Left colon (tissue), 2 donors: ENCODE data around the gene USP34. TPM values are rescaled to one million over a fixed set of nuclear protein-coding genes. Genes with fewer than 3 reads are reported as not detected.
"Not testable (repeated sequence)": the region's sequence is repeated elsewhere in the genome, so short reads cannot be mapped to it uniquely, and the experiment has no call there.

ENCODE experiments used
- ATAC-seq: fragments of 200-7000 bp; cut with Tn5 transposase; one replicate; pipeline ENCODE4 v1.9.1; 2020; ENCODE audit warnings: mild to moderate bottlenecking, moderate library complexity
- DNase-seq, 2 donors: peaks; one replicate each; pipeline ENCODE4 v3.0.0-alpha.2; 2020
- intact Hi-C, 2 donors: fragments of 100-400 bp; cut with DNase I in 1 of 2; cut with micrococcal nuclease in 1 of 2; formaldehyde crosslinking; loops; one replicate each; pipeline versions ENCODE4 v1.11.2 to v1.14.0; 2022; cut with DNase I, micrococcal nuclease
- total RNA-seq, 2 donors: library from RNA; stranded (reverse); fragmentation: NEBNext Ultra II Directional; extraction: Animal tissue kit (Norgen Biotek cat#: 25700); gene quantifications; one replicate each; pipeline ENCODE4 v1.2.1, GENCODE V29; 2021
- donor health status: DM: no; HTN: no; CAD: no.
- donor health status: DM: yes; HTN: yes; CAD: no.

USP34 gene
- total RNA-seq, 2 donors from 2014 or later: 81.3 to 89.0 TPM

GRCh38 chr2:61463769-61464475 is 7.0 kb downstream of the USP34 start:
- intact Hi-C loops: no loop called here
- ATAC-seq (no peak), DNase-seq (no peak)

- intact Hi-C loops: no loop called here
- DNase-seq (no peak), ATAC-seq (no peak)
Measured at GRCh38 chr2:61461404-61461803, 9.5 kb downstream of the USP34 start.

DNA sequence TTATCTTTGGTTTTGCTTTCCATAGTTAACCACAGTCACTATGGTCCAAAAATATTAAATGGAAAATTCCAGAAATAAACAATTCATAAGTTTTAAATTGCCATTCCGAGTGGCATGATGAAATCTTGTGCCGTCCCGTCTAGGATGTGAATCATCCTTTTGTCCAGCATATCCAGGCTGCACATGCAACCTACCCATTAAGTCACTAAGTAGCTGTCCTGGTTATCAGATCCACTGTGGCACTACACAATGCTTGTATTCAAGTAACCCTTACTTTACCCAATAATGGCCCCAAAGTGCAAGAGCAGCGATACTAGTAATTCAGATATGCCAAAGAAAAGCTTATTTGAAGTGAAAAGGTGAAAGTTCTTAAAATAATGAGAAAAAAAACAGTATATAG is 10.7 kb downstream of the USP34 start:
- no peak for ATAC-seq
- intact Hi-C loops: no loop called here

DNA sequence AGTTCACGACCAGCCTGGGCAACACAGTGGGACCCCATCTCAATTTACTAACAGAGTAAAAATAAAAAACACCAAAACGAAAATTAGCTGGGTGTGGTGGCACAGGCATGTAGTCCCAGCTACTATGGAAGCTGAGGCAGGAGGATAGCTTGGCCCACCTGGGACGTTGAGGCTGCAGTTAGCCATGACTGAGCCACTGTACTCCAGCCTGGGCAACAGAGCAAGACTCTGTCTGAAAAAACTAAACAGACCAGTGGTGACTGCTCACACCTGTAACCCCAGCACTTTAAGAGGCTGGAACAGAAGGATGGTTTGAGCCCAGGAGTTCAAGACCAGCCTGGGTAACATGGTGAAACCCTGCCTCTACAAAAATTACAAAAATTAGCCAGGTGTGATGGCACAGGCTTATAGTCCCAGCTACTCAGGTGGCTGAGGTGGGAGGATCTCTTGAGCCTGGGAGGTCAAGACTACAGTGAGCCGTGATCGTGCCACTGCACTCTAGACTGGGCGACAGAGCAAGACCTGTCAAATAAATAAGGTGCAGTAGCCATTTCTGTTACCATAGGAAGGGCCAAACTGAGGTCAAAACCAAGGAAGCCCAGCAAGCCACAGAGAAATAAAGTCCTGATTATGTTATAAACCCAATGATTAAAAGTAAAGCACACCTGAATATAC is 14.0 kb downstream of the USP34 start:
- intact Hi-C loops: no loop called here
- DNase-seq: no peak
- no peak for ATAC-seq

More for the DNA sequence above, 10.7 kb downstream of the USP34 start:
- no peak for DNase-seq

DNA sequence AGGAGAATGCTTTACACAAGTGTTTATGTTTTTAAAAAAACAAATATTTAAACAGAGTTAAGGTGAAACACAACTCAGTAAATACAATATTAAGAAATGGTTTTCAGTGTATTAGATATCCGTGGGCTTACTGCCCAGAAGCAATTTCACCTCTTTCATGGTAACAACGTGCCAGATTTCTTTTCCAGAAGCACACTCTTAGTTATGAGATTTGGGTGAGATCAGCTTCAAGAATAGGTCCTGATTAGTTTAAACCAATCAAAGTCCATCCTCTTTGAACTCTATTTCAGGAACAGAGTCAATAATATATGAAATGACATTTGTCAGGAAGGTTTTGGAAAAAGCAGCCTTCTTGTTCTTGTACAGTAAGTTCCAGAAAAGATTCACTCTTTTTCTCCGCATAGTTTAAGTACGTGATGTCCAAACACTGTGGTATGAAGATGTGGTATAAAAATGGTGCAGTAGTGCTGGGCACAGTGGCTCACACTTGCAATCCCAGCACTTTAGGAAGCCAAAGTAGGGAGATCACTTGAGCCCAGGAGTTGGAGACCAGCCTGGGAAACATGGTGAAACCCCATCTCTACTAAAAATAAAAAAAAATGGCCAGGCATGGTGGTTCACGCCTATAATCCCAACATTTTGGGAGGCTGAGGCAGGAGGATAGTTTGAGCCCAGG is 14.7 kb downstream of the USP34 start:
- intact Hi-C loops: no loop called here
- no peak for DNase-seq
- peak; percentile 45 for ATAC-seq

- intact Hi-C loops, ATAC-seq, DNase-seq: not testable (repeated sequence)
Measured at GRCh38 chr2:61454972-61455371, 15.9 kb downstream of the USP34 start.

- intact Hi-C loops: no loop called here
- DNase-seq (no peak), ATAC-seq (no peak)
Measured at GRCh38 chr2:61454383-61454782, 16.5 kb downstream of the USP34 start.

GRCh38 chr2:61452392-61452791 is 18.5 kb downstream of the USP34 start:
- no peak for DNase-seq
- intact Hi-C loops: no loop called here
- ATAC-seq: no peak

- intact Hi-C loops: no loop called here
- ATAC-seq: no peak
Measured at GRCh38 chr2:61451178-61451577, 19.7 kb downstream of the USP34 start.

DNA sequence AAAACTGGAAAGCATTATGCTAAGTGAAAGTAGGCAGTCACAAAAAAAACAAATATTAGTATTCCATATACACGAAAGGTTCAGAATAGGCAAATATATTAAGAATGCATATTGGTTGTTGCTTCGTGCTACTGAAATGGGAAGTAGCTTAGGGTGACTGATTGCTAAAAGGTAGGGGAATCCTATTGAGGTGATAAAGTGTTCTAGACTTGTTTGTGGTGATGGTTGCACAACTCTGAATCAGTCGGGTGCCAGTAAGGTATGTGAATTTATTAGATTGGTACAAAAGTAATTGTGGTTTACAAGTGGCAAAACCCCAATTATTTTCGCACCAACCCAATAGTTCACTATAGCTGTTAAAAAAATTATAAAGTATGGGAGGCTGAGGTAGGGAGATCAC is 20.7 kb downstream of the USP34 start:
- ATAC-seq: no peak
- DNase-seq: no peak
- intact Hi-C loops: no loop called here

More at GRCh38 chr2:61451178-61451577, 19.7 kb downstream of the USP34 start:
- no peak for DNase-seq

DNA sequence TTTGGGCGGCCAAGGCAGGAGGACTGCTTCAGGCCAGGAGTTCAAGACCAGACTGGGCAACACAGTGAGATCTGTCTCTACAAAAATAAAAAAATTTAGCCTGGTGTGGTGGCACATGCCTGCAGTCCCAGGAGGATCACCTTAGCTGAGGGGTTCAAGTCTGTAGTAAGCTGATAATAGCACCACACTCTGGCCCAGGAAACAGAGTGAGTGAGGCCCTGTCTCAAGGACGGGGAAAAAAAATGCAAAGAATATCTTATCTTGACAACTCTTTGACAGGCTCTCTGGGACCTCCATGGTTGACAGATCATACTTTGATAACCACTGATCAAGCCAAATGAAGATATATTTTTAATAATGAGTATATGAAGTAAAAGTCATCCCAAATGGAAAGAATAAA is 22.7 kb downstream of the USP34 start:
- intact Hi-C loops: no loop called here
- DNase-seq: no peak
- no peak for ATAC-seq

GRCh38 chr2:61446971-61447370 is 23.9 kb downstream of the USP34 start:
- ATAC-seq, DNase-seq, intact Hi-C loops: not testable (repeated sequence)

- intact Hi-C loops: no loop called here
- ATAC-seq: peak; percentile 94
- DNase-seq: no peak
Measured at GRCh38 chr2:61443342-61444041, 27.4 kb downstream of the USP34 start.

- DNase-seq: no peak
- no peak for ATAC-seq
- intact Hi-C loops: no loop called here
Measured at GRCh38 chr2:61439241-61440002, 31.5 kb downstream of the USP34 start.

- no peak for DNase-seq
Measured at GRCh38 chr2:61438670-61439069, 32.2 kb downstream of the USP34 start.

DNA sequence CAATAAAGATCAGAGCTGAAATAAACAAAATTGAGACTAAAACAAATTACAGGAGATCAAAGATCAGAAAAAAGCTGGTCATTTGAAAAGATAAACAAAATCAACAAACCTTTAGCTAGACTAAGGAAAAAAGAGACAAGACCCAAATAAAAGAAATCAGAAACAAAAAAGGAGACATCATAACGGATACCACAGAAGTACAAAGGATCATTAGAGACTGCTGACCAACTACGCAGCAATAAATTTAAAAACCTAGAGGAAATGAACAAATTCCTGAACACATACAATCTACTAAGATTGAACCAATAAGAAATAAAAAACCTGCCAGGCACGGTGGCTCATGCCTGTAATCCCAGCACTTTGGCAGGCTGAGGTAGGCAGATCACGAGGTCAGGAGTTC is 33.7 kb downstream of the USP34 start:
- DNase-seq: no peak
- intact Hi-C loops: no loop called here
- no peak for ATAC-seq

More at GRCh38 chr2:61438670-61439069, 32.2 kb downstream of the USP34 start:
- ATAC-seq: no peak
- intact Hi-C loops: no loop called here

DNA sequence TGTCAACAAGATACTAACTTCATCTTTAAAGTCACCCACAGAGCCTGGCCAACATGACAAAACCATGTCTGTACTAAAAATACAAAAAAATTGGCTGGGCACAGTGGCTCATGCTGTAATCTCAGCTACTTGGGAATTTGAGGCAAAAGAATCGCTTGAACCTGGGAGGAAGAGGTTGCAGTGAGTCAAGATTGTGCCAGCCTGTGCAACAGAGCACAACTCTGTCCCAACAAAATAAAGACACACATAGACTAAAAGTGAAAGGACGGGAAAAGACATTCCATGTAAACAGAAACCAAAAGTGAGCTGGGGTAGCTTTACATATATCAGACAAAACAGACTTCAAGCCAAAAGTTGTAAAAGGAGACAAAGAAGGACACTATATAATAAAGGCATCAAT is 34.8 kb downstream of the USP34 start:
- peak; percentile 56 for ATAC-seq
- no peak for DNase-seq
- intact Hi-C loops: no loop called here

GRCh38 chr2:61435291-61435690 is 35.6 kb downstream of the USP34 start:
- DNase-seq: no peak
- ATAC-seq: no peak
- intact Hi-C loops: no loop called here

- intact Hi-C loops: no loop called here
- DNase-seq (peak in 1 of 2 donors; percentile 13), ATAC-seq (peak; percentile 29)
Measured at GRCh38 chr2:61434314-61434713, 36.6 kb downstream of the USP34 start.
